GM18499 (cell line): ENCODE results near the gene NEK1.

Experiments
- ATAC-seq: cut with Tn5 transposase; IDR thresholded peaks from one replicate; pipeline ENCODE4 v1.9.1; 2021; ENCODE audit warnings: moderate number of reproducible peaks; ENCODE audit not compliant: insufficient read depth, unreplicated experiment

Gene NEK1

GRCh38 chr4:169611991-169612870, at the start of gene NEK1:
Gene NEK1, minus strand, starts transcription at chr4:169612583. Its CDS starts 9,953 bp downstream, at chr4:169602630.
- peak; percentile 88 for ATAC-seq

- ATAC-seq, result no peak
These were observed 49.4 kb upstream of the NEK1 start for GRCh38 chr4:169661761-169662160.

GRCh38 chr4:169660929-169661328, 48.5 kb upstream of the NEK1 start:
- no peak for ATAC-seq

GRCh38 chr4:169659716-169660670, 47.6 kb upstream of the NEK1 start:
- peak; percentile 98 for ATAC-seq

GRCh38 chr4:169658975-169659715, 46.8 kb upstream of the NEK1 start:
- ATAC-seq, result no peak

GRCh38 chr4:169658196-169658595, 45.8 kb upstream of the NEK1 start:
- no peak for ATAC-seq

- no peak for ATAC-seq
These were observed 45.2 kb upstream of the NEK1 start for GRCh38 chr4:169657470-169658107.

- ATAC-seq, result no peak
These were observed 43.0 kb upstream of the NEK1 start for GRCh38 chr4:169655401-169655800.

- no peak for ATAC-seq
These were observed 40.2 kb upstream of the NEK1 start for GRCh38 chr4:169652535-169652934.

GRCh38 chr4:169650227-169650936, 38.0 kb upstream of the NEK1 start:
- no peak for ATAC-seq

- no peak for ATAC-seq
These were observed 37.3 kb upstream of the NEK1 start for GRCh38 chr4:169649545-169650226.

- no peak for ATAC-seq
These were observed 33.2 kb upstream of the NEK1 start for GRCh38 chr4:169645627-169646026.

- no peak for ATAC-seq
These were observed 32.4 kb upstream of the NEK1 start for GRCh38 chr4:169644802-169645201.

- no peak for ATAC-seq
These were observed 28.0 kb upstream of the NEK1 start for GRCh38 chr4:169640261-169640870.

GRCh38 chr4:169634975-169635374, 22.6 kb upstream of the NEK1 start:
- no peak for ATAC-seq

GRCh38 chr4:169632896-169633295, 20.5 kb upstream of the NEK1 start:
- ATAC-seq, result no peak

- ATAC-seq, result no peak
These were observed 17.7 kb upstream of the NEK1 start for GRCh38 chr4:169630069-169630468.

- no peak for ATAC-seq
These were observed 16.2 kb upstream of the NEK1 start for GRCh38 chr4:169628579-169628978.
